ENCODE data around the gene PSMF1.

GRCh38 chr20:1112908-1113307, 5.5 kb upstream of the PSMF1 start:
- TF ChIP-seq CTCF (IDR thresholded peaks at IDR 0.05; ENCODE audit: extremely low read depth in 1 of 2, insufficient read depth in 1 of 2, low read depth in 1 of 2, low read length in 2 of 2) (no peak), POLR2AphosphoS5 (IDR thresholded peaks at IDR 0.05; ENCODE audit: insufficient read depth, low read depth, low read length) (no peak), POLR2A (IDR thresholded peaks at IDR 0.05; ENCODE audit: low read depth, low read length) (no peak), MAX (IDR thresholded peaks at IDR 0.05; ENCODE audit: insufficient read depth, insufficient read length) (no peak), JUN (IDR thresholded peaks at IDR 0.05; ENCODE audit: borderline replicate concordance, insufficient read depth, insufficient read length, low read depth) (no peak), EZH2 (IDR thresholded peaks at IDR 0.05; ENCODE audit: borderline replicate concordance, low read depth, low read length, severe bottlenecking) (no peak), GATA2 (IDR thresholded peaks at IDR 0.05; ENCODE audit: insufficient read depth, insufficient read length, low read depth, low read length) (no peak), MYC (IDR thresholded peaks at IDR 0.05; ENCODE audit: low read depth, low read length) (no peak)

Data from endothelial cell of umbilical vein (primary cell).